Skeletal muscle satellite cell (primary cell): ENCODE data around the gene RAB21.

Source experiments
- H3K27me3 ChIP-seq: 2 replicates; pipeline ENCODE4 v1.7.0; 2013; ENCODE audit warnings: low read length; ENCODE audit not compliant: control insufficient read depth, insufficient read depth
- H3K36me3 ChIP-seq: 2 replicates; pipeline ENCODE4 v1.7.0; 2013; ENCODE audit warnings: mild to moderate bottlenecking, control low read depth, low read length; ENCODE audit not compliant: insufficient read depth
- H3K4me1 ChIP-seq: 2 replicates; pipeline ENCODE4 v1.7.0; 2013; ENCODE audit warnings: low read length; ENCODE audit not compliant: control insufficient read depth, insufficient read depth
- H3K4me2 ChIP-seq: 2 replicates; pipeline ENCODE4 v1.7.0; 2013; ENCODE audit warnings: mild to moderate bottlenecking, low read length
- H3K4me3 ChIP-seq: 2 replicates; pipeline ENCODE4 v1.7.0; 2013; ENCODE audit warnings: low read length
- H3K9ac ChIP-seq: 2 replicates; pipeline ENCODE4 v1.7.0; 2013; ENCODE audit warnings: mild to moderate bottlenecking, low read depth, low read length, moderate library complexity
- H3K9me3 ChIP-seq: replicated peaks from 2 replicates; pipeline ENCODE4 v1.7.0; 2013; ENCODE audit warnings: mild to moderate bottlenecking, control low read depth, low read length

The RAB21 gene

DNA sequence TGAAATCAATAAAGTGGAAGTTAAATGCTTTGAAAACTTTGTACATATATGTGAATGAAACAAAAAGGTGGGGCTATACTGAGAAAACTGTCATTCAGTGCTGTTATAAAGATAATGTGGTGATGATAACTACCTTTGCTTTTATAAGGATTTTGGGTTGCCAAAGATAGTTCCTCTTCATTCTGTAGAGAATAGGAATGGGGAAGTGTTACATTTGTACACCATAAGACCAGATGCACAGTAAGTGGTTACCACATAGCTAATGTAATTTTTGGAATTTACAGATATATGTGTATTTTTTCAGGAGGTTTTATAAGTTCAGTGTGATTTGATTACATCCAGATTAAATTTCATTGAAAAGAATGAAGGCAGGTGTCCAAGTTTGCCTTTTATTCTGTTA, 18.1 kb downstream of the RAB21 start:
- Histone ChIP-seq H3K9me3 (no peaks in the 10 kb centered on the region), H3K9ac (no peak overlapping the region), H3K4me3 (no peak overlapping the region), H3K36me3 (peaks cover 50% of the 10 kb centered on the region), H3K4me2 (no peak overlapping the region), H3K4me1 (no peaks in the 10 kb centered on the region), H3K27me3 (no peaks in the 10 kb centered on the region)

DNA sequence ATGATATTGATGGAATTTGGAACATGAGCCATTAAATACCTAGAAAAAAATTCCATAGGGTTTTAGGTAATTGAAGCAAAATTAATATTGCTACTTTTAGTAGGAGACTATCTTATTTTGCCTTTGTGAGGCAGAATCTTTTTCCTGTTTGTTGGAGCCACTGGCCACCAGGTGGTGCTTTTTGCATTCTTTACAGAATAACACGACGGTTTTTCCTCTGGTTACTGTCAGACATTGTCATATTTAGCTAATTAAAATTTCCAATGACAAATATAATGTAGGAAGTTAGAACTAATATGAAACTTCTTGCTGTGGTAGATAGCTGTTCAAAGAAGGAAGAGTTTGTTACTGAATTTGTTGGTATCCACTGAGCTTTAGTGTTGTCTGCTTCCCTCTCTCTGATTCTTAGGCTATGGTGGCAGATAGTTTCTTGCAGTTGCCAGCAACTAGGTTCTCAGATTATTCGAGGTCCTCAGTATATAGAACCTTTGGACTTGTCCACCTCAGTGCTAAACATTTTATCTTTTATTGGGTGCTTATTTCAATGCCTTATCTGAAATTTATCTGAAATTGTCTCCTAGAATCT, 25.7 kb downstream of the RAB21 start:
- Histone ChIP-seq H3K27me3 (no peaks in the 10 kb centered on the region), H3K36me3 (peaks cover 52% of the 10 kb centered on the region), H3K4me2 (no peak overlapping the region), H3K4me1 (no peaks in the 10 kb centered on the region), H3K9me3 (no peaks in the 10 kb centered on the region), H3K9ac (no peak overlapping the region), H3K4me3 (no peak overlapping the region)

DNA sequence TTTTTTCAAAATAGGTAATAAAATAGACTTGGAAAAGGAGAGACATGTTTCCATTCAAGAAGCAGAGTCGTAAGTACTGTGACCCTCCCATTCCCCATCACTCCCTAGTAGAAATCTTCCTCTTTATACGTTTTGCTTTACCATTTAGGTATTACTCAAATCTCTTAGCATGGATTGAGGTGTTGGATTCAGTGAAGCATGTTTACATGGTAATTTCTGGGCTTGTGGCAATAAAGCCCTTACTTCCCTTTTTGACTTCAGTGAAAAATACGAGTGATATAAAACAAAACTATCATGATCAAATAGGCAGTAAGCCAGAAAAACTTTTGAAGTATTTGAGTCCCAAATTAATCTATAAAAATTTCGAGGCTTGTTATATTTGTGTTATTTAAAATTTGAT, 27.4 kb downstream of the RAB21 start:
- no peaks in the 10 kb centered on the region for H3K9me3 ChIP-seq
- H3K4me3 ChIP-seq = no peak overlapping the region
- H3K4me1 ChIP-seq = no peaks in the 10 kb centered on the region
- no peaks in the 10 kb centered on the region for H3K27me3 ChIP-seq
- H3K9ac ChIP-seq = no peak overlapping the region
- H3K4me2 ChIP-seq = no peak overlapping the region
- peaks cover 61% of the 10 kb centered on the region for H3K36me3 ChIP-seq

DNA sequence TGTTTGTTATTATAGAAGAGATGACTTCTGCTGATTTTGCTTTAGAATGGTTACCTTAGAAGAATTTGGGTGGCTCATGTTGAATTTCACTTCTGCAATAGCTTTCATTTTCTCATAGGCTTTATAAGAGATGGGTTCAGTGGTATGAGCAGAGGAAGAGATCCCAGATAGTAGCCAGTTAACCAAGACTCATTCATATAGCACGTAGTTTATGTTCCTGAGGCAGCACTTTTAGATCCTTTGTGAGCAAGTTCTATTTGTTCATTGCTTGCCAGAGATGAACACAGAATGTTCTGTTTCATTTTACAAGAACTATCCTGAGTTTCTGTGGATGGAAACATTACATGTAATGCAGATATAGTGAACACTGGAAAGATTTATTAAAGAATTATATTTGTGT, 32.2 kb downstream of the RAB21 start:
- no peaks in the 10 kb centered on the region for H3K9me3 ChIP-seq
- no peak overlapping the region for H3K4me2 ChIP-seq
- H3K27me3 ChIP-seq = no peaks in the 10 kb centered on the region
- H3K9ac ChIP-seq = no peak overlapping the region
- peaks cover 53% of the 10 kb centered on the region for H3K36me3 ChIP-seq
- no peaks in the 10 kb centered on the region for H3K4me1 ChIP-seq
- H3K4me3 ChIP-seq = no peak overlapping the region

DNA sequence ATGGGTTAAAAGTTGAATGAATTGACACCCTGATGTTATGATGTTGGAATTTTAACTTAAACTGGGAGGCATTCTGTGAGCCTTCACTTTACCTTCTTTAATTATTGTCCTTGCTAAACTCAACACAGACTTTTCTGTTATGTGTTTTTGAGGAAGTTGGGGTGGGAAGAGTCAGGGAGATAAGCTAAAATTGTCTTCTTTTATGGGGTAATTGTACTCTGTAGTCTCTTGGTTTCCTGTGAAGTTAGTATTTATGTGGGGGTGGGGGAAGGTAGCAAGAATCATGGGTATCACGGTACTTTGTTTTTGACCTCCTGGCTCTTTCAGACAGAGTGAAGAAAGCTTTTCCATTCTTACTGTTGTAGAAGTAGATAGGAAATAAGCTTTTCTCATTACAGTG, 32.9 kb downstream of the RAB21 start:
- no peak overlapping the region for H3K4me2 ChIP-seq
- no peak overlapping the region for H3K4me3 ChIP-seq
- no peaks in the 10 kb centered on the region for H3K9me3 ChIP-seq
- no peaks in the 10 kb centered on the region for H3K4me1 ChIP-seq
- no peaks in the 10 kb centered on the region for H3K27me3 ChIP-seq
- H3K36me3 ChIP-seq = peaks cover 47% of the 10 kb centered on the region
- no peak overlapping the region for H3K9ac ChIP-seq

DNA sequence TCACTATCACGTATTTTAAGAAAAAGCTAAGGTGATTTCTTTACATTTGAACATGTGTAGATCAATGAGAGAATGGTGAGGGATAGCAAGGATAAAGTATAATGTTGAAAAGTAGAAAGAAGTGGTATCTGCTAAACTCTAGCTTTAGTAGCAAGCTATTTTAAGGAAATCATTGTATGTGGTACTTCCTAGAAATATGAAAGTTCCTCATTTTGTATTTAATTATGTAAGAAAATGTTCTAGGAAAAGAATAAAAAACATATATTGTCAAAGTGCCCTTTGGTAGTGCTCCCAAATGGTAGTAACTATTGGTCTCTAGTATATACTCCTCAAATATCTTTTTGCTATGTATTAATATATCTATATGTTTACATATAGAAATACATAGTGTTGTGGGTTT, 35.7 kb downstream of the RAB21 start:
- no peaks in the 10 kb centered on the region for H3K27me3 ChIP-seq
- H3K9ac ChIP-seq = no peak overlapping the region
- H3K9me3 ChIP-seq = no peaks in the 10 kb centered on the region
- no peak overlapping the region for H3K4me2 ChIP-seq
- H3K4me3 ChIP-seq = no peak overlapping the region
- peaks cover 32% of the 10 kb centered on the region for H3K36me3 ChIP-seq
- no peaks in the 10 kb centered on the region for H3K4me1 ChIP-seq

DNA sequence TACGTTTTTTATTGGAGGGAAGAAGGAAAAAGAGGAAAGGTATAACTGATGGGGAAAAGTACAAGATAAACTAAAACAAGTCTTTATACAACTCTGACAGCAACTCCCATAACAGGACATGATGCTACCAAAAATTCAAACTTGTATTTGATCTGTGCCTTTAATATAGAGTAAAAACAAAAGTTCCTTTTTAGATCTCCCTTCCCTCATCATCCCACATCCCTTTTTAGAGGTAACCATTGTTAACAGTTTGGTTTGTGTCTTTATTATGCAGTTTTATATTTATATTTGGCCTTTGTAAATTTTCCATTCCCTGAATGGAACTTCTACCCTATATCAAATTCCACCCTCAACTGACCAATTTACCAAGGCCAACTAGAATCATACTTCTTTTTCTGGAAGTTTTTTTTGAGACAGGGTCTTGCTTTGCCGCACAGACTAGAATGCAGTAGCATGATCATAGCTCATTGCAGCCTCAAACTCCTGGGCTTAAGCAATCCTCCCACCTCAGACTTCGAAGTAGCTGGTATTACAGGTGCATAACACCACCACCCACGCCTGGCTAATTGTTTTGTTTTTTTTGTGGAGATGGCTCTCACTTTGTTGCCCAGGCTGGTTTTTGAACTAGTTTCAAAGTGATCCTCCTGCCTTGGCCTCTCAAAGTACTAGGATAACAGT, 36.9 kb downstream of the RAB21 start:
- no peaks in the 10 kb centered on the region for H3K4me1 ChIP-seq
- H3K36me3 ChIP-seq = peaks cover 22% of the 10 kb centered on the region
- no peak overlapping the region for H3K4me3 ChIP-seq
- H3K9me3 ChIP-seq = no peaks in the 10 kb centered on the region
- no peak overlapping the region for H3K4me2 ChIP-seq
- H3K27me3 ChIP-seq = no peaks in the 10 kb centered on the region
- H3K9ac ChIP-seq = no peak overlapping the region

DNA sequence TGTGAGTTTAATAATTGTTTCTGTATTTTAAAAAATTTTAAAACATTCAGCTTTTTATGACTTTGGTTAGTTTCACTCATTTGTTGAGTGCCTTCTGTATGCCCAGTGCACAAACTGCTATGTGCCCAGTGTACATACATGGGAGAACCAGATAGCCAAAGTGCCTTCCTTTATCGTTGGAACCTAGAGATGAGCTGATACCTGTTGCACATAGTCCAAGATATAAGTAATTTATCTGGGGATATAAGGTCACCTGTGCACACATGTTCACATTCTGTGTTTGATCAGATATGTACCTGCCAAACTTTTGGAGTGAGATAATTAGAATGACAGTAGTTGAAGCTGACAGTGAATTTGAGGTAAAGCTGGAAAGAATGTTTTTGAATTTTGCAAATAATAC, 37.9 kb downstream of the RAB21 start:
- Histone ChIP-seq H3K4me1 (no peaks in the 10 kb centered on the region), H3K36me3 (peaks cover 14% of the 10 kb centered on the region), H3K9me3 (no peaks in the 10 kb centered on the region), H3K27me3 (no peaks in the 10 kb centered on the region), H3K4me3 (no peak overlapping the region), H3K4me2 (no peak overlapping the region), H3K9ac (no peak overlapping the region)

DNA sequence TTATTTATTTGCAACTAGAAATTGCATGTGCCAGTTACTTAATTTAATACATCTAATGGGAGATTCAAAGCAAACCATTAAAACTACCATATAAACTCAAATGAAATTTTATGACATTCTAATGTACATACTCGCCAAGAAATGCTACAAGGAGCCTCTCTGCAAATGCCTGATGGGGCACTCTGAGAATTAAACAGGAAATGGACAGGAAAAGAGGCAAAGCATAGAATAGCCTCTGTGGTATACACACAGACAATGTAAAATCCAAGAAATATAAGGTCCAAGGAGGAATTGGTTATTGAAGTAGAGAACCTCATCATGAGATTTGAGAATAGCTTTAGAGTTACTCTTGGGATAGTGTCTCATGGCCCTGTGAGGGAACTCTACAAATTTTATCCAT, 41.2 kb downstream of the RAB21 start:
- Histone ChIP-seq H3K4me2 (no peak overlapping the region), H3K4me3 (no peak overlapping the region), H3K36me3 (no peaks in the 10 kb centered on the region), H3K27me3 (no peaks in the 10 kb centered on the region), H3K9me3 (no peaks in the 10 kb centered on the region), H3K4me1 (peaks cover 7% of the 10 kb centered on the region), H3K9ac (no peak overlapping the region)

DNA sequence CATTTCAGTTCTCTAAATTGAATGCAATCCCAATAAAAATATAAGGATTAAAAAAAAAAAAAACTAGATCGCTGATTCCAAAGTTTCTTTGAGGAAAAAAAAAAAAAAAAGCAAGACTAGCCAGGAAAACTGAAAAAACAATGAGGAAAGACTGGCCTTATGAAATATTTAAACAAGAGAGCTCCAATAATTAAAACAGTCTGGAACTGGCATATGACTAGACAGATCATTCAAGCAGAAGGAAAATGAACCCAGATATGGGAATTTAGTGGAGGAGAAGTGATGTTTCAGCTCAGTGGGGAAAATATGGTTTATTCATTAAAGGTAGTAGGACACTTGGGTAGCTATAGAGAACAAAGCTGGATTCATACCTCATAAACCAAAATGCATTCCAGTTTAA, 42.9 kb downstream of the RAB21 start:
- H3K4me1 ChIP-seq = peaks cover 7% of the 10 kb centered on the region
- no peak overlapping the region for H3K4me2 ChIP-seq
- H3K9ac ChIP-seq = no peak overlapping the region
- no peaks in the 10 kb centered on the region for H3K27me3 ChIP-seq
- no peaks in the 10 kb centered on the region for H3K36me3 ChIP-seq
- H3K4me3 ChIP-seq = no peak overlapping the region
- no peaks in the 10 kb centered on the region for H3K9me3 ChIP-seq

DNA sequence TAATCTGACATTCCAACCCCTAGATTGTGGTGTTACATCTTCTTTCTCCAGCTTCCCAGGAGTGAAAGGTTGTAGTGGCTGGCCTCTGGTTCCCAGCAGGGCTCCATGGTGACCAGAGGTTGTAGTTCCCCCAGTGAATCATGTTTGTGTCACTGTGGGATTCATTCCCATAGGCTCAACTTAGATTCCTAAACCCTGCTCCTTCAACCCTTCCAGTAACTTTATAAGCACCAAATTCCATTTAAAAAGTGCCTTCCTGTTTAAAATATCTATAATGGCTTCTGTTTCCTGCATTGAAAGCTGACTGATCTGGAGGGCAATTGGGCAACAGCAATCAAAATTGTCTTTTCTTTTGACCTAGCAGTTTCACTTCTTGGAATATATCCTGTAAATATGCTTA, 44.4 kb downstream of the RAB21 start:
- Histone ChIP-seq H3K4me3 (no peak overlapping the region), H3K9ac (no peak overlapping the region), H3K27me3 (no peaks in the 10 kb centered on the region), H3K4me2 (no peak overlapping the region), H3K36me3 (no peaks in the 10 kb centered on the region), H3K4me1 (peaks cover 7% of the 10 kb centered on the region), H3K9me3 (no peaks in the 10 kb centered on the region)

DNA sequence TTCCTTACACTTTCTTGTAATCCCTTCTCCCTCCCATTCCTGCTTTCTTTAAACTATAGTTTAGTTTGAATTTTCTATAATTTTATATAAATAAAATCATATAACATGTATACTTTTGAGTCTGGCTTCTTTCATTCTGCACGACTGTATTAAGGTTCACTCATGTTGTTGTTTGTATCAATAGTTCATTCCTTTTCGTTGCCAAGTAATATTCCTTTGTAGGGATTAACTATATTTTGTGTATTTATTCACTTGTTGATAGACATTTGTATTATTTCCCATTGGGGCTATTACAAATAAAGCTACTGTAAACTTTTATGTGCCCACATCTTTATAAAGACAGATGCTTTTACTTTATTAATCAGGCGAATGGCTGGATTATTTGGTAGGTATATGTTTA, 45.5 kb downstream of the RAB21 start:
- no peaks in the 10 kb centered on the region for H3K36me3 ChIP-seq

More for the DNA sequence above, 45.5 kb downstream of the RAB21 start:
- no peak overlapping the region for H3K9ac ChIP-seq
- peaks cover 3% of the 10 kb centered on the region for H3K27me3 ChIP-seq
- H3K4me2 ChIP-seq = no peak overlapping the region
- no peak overlapping the region for H3K4me3 ChIP-seq
- no peaks in the 10 kb centered on the region for H3K9me3 ChIP-seq
- peaks cover 7% of the 10 kb centered on the region for H3K4me1 ChIP-seq
